Esophagus muscularis mucosa (tissue), 3 donors: ENCODE results near the gene PCDH9.

ENCODE experiments used
- CTCF ChIP-seq, 3 experiments: fragments of 200-600 bp in 2 of 3; fragments of 450-650 bp in 1 of 3; sonication (generic) in 2 of 3; IDR thresholded peaks; one replicate each; pipeline ENCODE4 v1.5.1; 2017 to 2019; ENCODE audit warnings: antibody characterized with exemption in 3 of 3, mild to moderate bottlenecking in 2 of 3, moderate library complexity in 1 of 3
- POLR2A ChIP-seq: fragments of 450-650 bp; IDR thresholded peaks from one replicate; pipeline ENCODE4 v1.6.1; 2017; ENCODE audit warnings: antibody characterized with exemption, moderate library complexity, mild to moderate bottlenecking, low read depth
- POLR2AphosphoS5 ChIP-seq, 2 donors: sonication (generic); formaldehyde crosslinking; IDR thresholded peaks; one replicate each; pipeline ENCODE4 v1.6.1; 2017; ENCODE audit warnings: antibody characterized with exemption in 2 of 2

- TF ChIP-seq CTCF (IDR thresholded peaks at IDR 0.05) (peak in 1 of 3 experiments; percentile 2), POLR2AphosphoS5 (IDR thresholded peaks at IDR 0.05) (no peak), POLR2A (no peak)
These were observed 737.7 kb downstream of the PCDH9 start for GRCh38 chr13:66492479-66492878.
